ENCODE results near the gene BARX2.

Gene BARX2

GRCh38 chr11:129404731-129405130, 29.1 kb downstream of the BARX2 start:
- DNase-seq = no peak

- DNase-seq = no peak
Observed at GRCh38 chr11:129408865-129409444, 33.3 kb downstream of the BARX2 start.

GRCh38 chr11:129410395-129410960, 34.8 kb downstream of the BARX2 start:
- DNase-seq = no peak

- no peak for DNase-seq
Observed at GRCh38 chr11:129412494-129412893, 36.8 kb downstream of the BARX2 start.

GRCh38 chr11:129414144-129414872, 38.7 kb downstream of the BARX2 start:
- no peak for DNase-seq

GRCh38 chr11:129416080-129416820, 40.6 kb downstream of the BARX2 start:
- DNase-seq = no peak

GRCh38 chr11:129417458-129417857, 41.8 kb downstream of the BARX2 start:
- no peak for DNase-seq

GRCh38 chr11:129418039-129418438, 42.4 kb downstream of the BARX2 start:
- no peak for DNase-seq

- DNase-seq = no peak
Observed at GRCh38 chr11:129419386-129419785, 43.7 kb downstream of the BARX2 start.

GRCh38 chr11:129423426-129423825, 47.8 kb downstream of the BARX2 start:
- DNase-seq = no peak

GRCh38 chr11:129425214-129425613, 49.6 kb downstream of the BARX2 start:
- no peak for DNase-seq

- DNase-seq = no peak
Observed at GRCh38 chr11:129426038-129426437, 50.4 kb downstream of the BARX2 start.

- no peak for DNase-seq
Observed at GRCh38 chr11:129426776-129427175, 51.1 kb downstream of the BARX2 start.

GRCh38 chr11:129427376-129427775, 51.7 kb downstream of the BARX2 start:
- no peak for DNase-seq

GRCh38 chr11:129427816-129428406, 52.3 kb downstream of the BARX2 start:
- DNase-seq = no peak

- no peak for DNase-seq
Observed at GRCh38 chr11:129428557-129428956, 52.9 kb downstream of the BARX2 start.

- peak; percentile 51 for DNase-seq
Observed at GRCh38 chr11:129434641-129435498, 59.2 kb downstream of the BARX2 start.

GRCh38 chr11:129435499-129436245, 60.0 kb downstream of the BARX2 start:
- DNase-seq = no peak

- no peak for DNase-seq
Observed at GRCh38 chr11:129436573-129436972, 60.9 kb downstream of the BARX2 start.

- DNase-seq = no peak
Observed at GRCh38 chr11:129440028-129440713, 64.5 kb downstream of the BARX2 start.

- DNase-seq = no peak
Observed at GRCh38 chr11:129442171-129442570, 66.5 kb downstream of the BARX2 start.
